H1 (cell line): ENCODE data around the gene SLC25A48. TPM values are rescaled to one million over a fixed set of nuclear protein-coding genes. Genes with fewer than 3 reads are reported as not detected.

Experiments used
- CTCF ChIA-PET: fragments of 300-600 bp; sonication (Branson Sonifier 250); formaldehyde crosslinking; loops from one replicate; lab custom pipeline; 2021; ENCODE audit not compliant: partially characterized antibody; lab: Charles Lee
- POLR2A ChIA-PET: fragments of 300-600 bp; sonication (Branson Sonifier 250); formaldehyde crosslinking; loops from one replicate; lab custom pipeline; 2021; ENCODE audit warnings: inconsistent platforms; ENCODE audit not compliant: partially characterized antibody; lab: Charles Lee
- DNase-seq, 2 experiments: peaks; one replicate each; pipeline versions ENCODE4 v3.0.0 to v3.0.0-alpha.2; 2010 to 2022; ENCODE audit warnings: low spot score in 2 of 2, low read depth in 1 of 2, mixed read lengths in 1 of 2
- FAIRE-seq: peaks from 2 replicates; lab custom pipeline; 2011; peaks lifted over from hg19 to GRCh38; lab: Jason Lieb, UNC
- H2AFZ ChIP-seq: 2 replicates; pipeline ENCODE4 v1.8.1; 2012; ENCODE audit warnings: low read length, inconsistent platforms
- H2AK5ac ChIP-seq: 2 replicates; pipeline ENCODE4 v1.6.1; 2013; ENCODE audit warnings: low read depth, low read length
- H2BK120ac ChIP-seq: replicated peaks from 2 replicates; pipeline ENCODE3; 2013; ENCODE audit warnings: low read depth, low read length, inconsistent platforms
- H2BK12ac ChIP-seq: 2 replicates; pipeline ENCODE4 v1.6.1; 2013; ENCODE audit warnings: low read depth, low read length
- H2BK15ac ChIP-seq: 2 replicates; pipeline ENCODE4 v1.6.1; 2013; ENCODE audit warnings: low read length
- H2BK20ac ChIP-seq: 2 replicates; pipeline ENCODE4 v1.6.1; 2013; ENCODE audit warnings: low read length
- H2BK5ac ChIP-seq: 2 replicates; pipeline ENCODE4 v1.6.1; 2013; ENCODE audit warnings: low read depth, low read length
- H3K14ac ChIP-seq: 2 replicates; pipeline ENCODE4 v1.6.1; 2013; ENCODE audit warnings: inconsistent platforms; ENCODE audit not compliant: insufficient read length
- H3K18ac ChIP-seq: 2 replicates; pipeline ENCODE4 v1.6.1; 2013; ENCODE audit warnings: low read length; ENCODE audit errors: extremely low read depth
- H3K23ac ChIP-seq: 2 replicates; pipeline ENCODE4 v1.6.1; 2013; ENCODE audit warnings: inconsistent platforms; ENCODE audit not compliant: insufficient read length
- H3K23me2 ChIP-seq: 2 replicates; pipeline ENCODE4 v1.6.1; 2013; ENCODE audit warnings: low read depth, low read length
- H3K27ac ChIP-seq: 2 replicates; pipeline ENCODE4 v1.6.1; 2011; ENCODE audit warnings: low read depth, low read length, inconsistent platforms
- H3K27me3 ChIP-seq, 4 experiments: replicated peaks in 1 of 4; 1 replicate in 1 of 4; 2 replicates in 3 of 4; pipeline versions ENCODE4 v1.6.1 to v1.8.1; 2011 to 2013; ENCODE audit warnings: low read length in 3 of 4, mild to moderate bottlenecking in 3 of 4, inconsistent platforms in 2 of 4, mixed read lengths in 2 of 4, moderate library complexity in 1 of 4; ENCODE audit not compliant: control insufficient read depth in 3 of 4, insufficient read depth in 3 of 4; ENCODE audit errors: extremely low read depth in 1 of 4
- H3K36me3 ChIP-seq, 4 experiments: 2 replicates each; pipeline versions ENCODE4 v1.6.1 to v1.8.1; 2011 to 2013; ENCODE audit warnings: mild to moderate bottlenecking in 4 of 4, low read length in 3 of 4, moderate library complexity in 2 of 4, control low read depth in 1 of 4, inconsistent platforms in 1 of 4; ENCODE audit not compliant: insufficient read depth in 4 of 4, control insufficient read depth in 2 of 4
- H3K4ac ChIP-seq: replicated peaks from 2 replicates; pipeline ENCODE3; 2013; ENCODE audit warnings: low read length, low read depth, mixed read lengths, inconsistent platforms; ENCODE audit not compliant: insufficient read length
- H3K4me1 ChIP-seq, 4 experiments: replicated peaks in 1 of 4; 1 replicate in 1 of 4; 2 replicates in 3 of 4; pipeline versions ENCODE4 v1.6.1 to v1.8.1; 2011 to 2013; ENCODE audit warnings: low read length in 3 of 4, inconsistent platforms in 2 of 4, mixed read lengths in 1 of 4; ENCODE audit not compliant: insufficient read depth in 4 of 4, control insufficient read depth in 3 of 4
- H3K4me2 ChIP-seq, 2 experiments: 2 replicates each; pipeline versions ENCODE4 v1.6.1 to v1.8.1; 2011 to 2013; ENCODE audit warnings: low read depth in 2 of 2, low read length in 2 of 2, control low read depth in 1 of 2, inconsistent platforms in 1 of 2, mild to moderate bottlenecking in 1 of 2; ENCODE audit not compliant: insufficient read depth in 1 of 2
- H3K4me3 ChIP-seq, 4 experiments: fragments of 200-600, 300-600 bp in 1 of 4; sonication (generic), shearing (Covaris generic), sonication (Bioruptor Twin) in 1 of 4; 2 replicates each; pipeline versions ENCODE4 v1.5.1 to v1.8.1; 2011 to 2016; ENCODE audit warnings: low read length in 4 of 4, low read depth in 3 of 4, control low read depth in 2 of 4, inconsistent platforms in 2 of 4, mild to moderate bottlenecking in 2 of 4, mixed read lengths in 1 of 4, moderate library complexity in 1 of 4; ENCODE audit not compliant: insufficient read depth in 2 of 4; ENCODE audit errors: extremely low read depth in 1 of 4
- H3K56ac ChIP-seq: replicated peaks from 2 replicates; pipeline ENCODE3; 2013; ENCODE audit warnings: low read depth, mild to moderate bottlenecking, mixed read lengths, low read length, inconsistent platforms; ENCODE audit not compliant: insufficient read length
- H3K79me1 ChIP-seq: 2 replicates; pipeline ENCODE4 v1.6.1; 2013; ENCODE audit warnings: low read depth, low read length, control low read depth
- H3K79me2 ChIP-seq, 2 experiments: 2 replicates each; pipeline versions ENCODE4 v1.6.1 to v1.8.1; 2012 to 2013; ENCODE audit warnings: low read length in 2 of 2, mild to moderate bottlenecking in 2 of 2, inconsistent platforms in 1 of 2; ENCODE audit not compliant: insufficient read depth in 2 of 2, control insufficient read depth in 1 of 2
- H3K9ac ChIP-seq, 4 experiments: replicated peaks in 1 of 4; 1 replicate in 1 of 4; 2 replicates in 3 of 4; pipeline versions ENCODE4 v1.6.1 to v1.8.1; 2011 to 2013; ENCODE audit warnings: low read depth in 3 of 4, low read length in 3 of 4, control low read depth in 2 of 4, mild to moderate bottlenecking in 2 of 4, moderate library complexity in 2 of 4, inconsistent platforms in 1 of 4; ENCODE audit errors: extremely low read depth in 1 of 4
- H3K9me3 ChIP-seq, 2 experiments: 2 replicates each; pipeline versions ENCODE4 v1.6.1 to v1.8.1; 2012 to 2013; ENCODE audit warnings: mild to moderate bottlenecking in 2 of 2, moderate library complexity in 2 of 2, control low read depth in 1 of 2, inconsistent platforms in 1 of 2, low read depth in 1 of 2, low read length in 1 of 2, mixed read lengths in 1 of 2; ENCODE audit not compliant: insufficient read depth in 2 of 2
- H4K20me1 ChIP-seq, 2 experiments: replicated peaks in 1 of 2; 2 replicates each; pipeline versions ENCODE3 to v1.8.1; 2011 to 2013; ENCODE audit warnings: inconsistent platforms in 2 of 2, low read length in 2 of 2, mild to moderate bottlenecking in 1 of 2; ENCODE audit not compliant: insufficient read depth in 2 of 2, control insufficient read depth in 1 of 2
- H4K5ac ChIP-seq: 2 replicates; pipeline ENCODE4 v1.6.1; 2013; ENCODE audit warnings: low read length, low read depth, mixed read lengths, inconsistent platforms; ENCODE audit not compliant: insufficient read length
- H4K8ac ChIP-seq: 2 replicates; pipeline ENCODE4 v1.8.0; 2013; ENCODE audit warnings: mild to moderate bottlenecking, moderate library complexity, low read length, inconsistent platforms; ENCODE audit not compliant: insufficient read depth; ENCODE audit errors: extremely low read depth
- H4K91ac ChIP-seq: replicated peaks from 2 replicates; pipeline ENCODE3; 2013; ENCODE audit warnings: low read length, mixed read lengths, inconsistent platforms; ENCODE audit not compliant: insufficient read length
- ASH2L ChIP-seq: fragments of 200-600, 300-600 bp; sonication (generic); IDR thresholded peaks from one replicate; pipeline ENCODE4 v1.7.1; 2017; ENCODE audit warnings: low read length
- CREB1 ChIP-seq: IDR thresholded peaks from 2 replicates; pipeline ENCODE4 v1.6.1; 2012; ENCODE audit warnings: inconsistent platforms
- EGR1 ChIP-seq: IDR thresholded peaks from 2 replicates; pipeline ENCODE4 v1.6.1; 2011; ENCODE audit warnings: low read depth, low read length, borderline replicate concordance
- EZH2 ChIP-seq: fragments of 200-600 bp; sonication (generic); IDR thresholded peaks from 2 replicates; pipeline ENCODE4 v1.7.1; 2012; ENCODE audit warnings: low read depth, mild to moderate bottlenecking, moderate library complexity, low read length, inconsistent platforms; ENCODE audit not compliant: severe bottlenecking
- HDAC2 ChIP-seq, 2 experiments: fragments of 300-600 bp in 1 of 2; sonication (generic) in 1 of 2; IDR thresholded peaks; 2 replicates each; pipeline ENCODE4 v1.6.1; 2011 to 2012; ENCODE audit warnings: low read depth in 2 of 2, low read length in 2 of 2, mild to moderate bottlenecking in 2 of 2, moderate library complexity in 2 of 2, borderline replicate concordance in 1 of 2, inconsistent platforms in 1 of 2
- KDM5A ChIP-seq: fragments of 200-600 bp; IDR thresholded peaks from 2 replicates; pipeline ENCODE4 v1.7.1; 2012; ENCODE audit warnings: mild to moderate bottlenecking, low read length, inconsistent platforms, mixed read lengths
- RFX5 ChIP-seq: IDR thresholded peaks from 2 replicates; pipeline ENCODE4 v1.6.1; 2011; ENCODE audit warnings: low read depth, low read length, improper control_type of control experiment, borderline replicate concordance
- SAP30 ChIP-seq: fragments of 300-600 bp; sonication (generic); IDR thresholded peaks from 2 replicates; pipeline ENCODE4 v1.7.1; 2012; ENCODE audit warnings: low read length, moderate library complexity, mild to moderate bottlenecking, inconsistent platforms; ENCODE audit not compliant: insufficient read depth, insufficient replicate concordance
- SP1 ChIP-seq: IDR thresholded peaks from 2 replicates; pipeline ENCODE4 v1.6.1; 2011; ENCODE audit warnings: low read depth, low read length
- SP2 ChIP-seq: IDR thresholded peaks from 2 replicates; pipeline ENCODE4 v1.6.1; 2012; ENCODE audit warnings: mild to moderate bottlenecking, low read length, inconsistent platforms
- SP4 ChIP-seq: IDR thresholded peaks from 2 replicates; pipeline ENCODE4 v1.6.1; 2012; ENCODE audit warnings: low read length, inconsistent platforms
- SUZ12 ChIP-seq: fragments of 200-600 bp; sonication (generic); IDR thresholded peaks from 2 replicates; pipeline ENCODE4 v1.6.1; 2012; ENCODE audit warnings: mild to moderate bottlenecking, inconsistent platforms, low read length, moderate library complexity, mixed read lengths
- WGBS, 2 experiments: shearing (Covaris generic) in 1 of 2; methylation state at CpG; one replicate each; pipeline versions ENCODE4 v1.1.6 to v1.1.7; 2013 to 2015; ENCODE audit warnings: low lambda C conversion rate in 2 of 2, mixed read lengths in 2 of 2, inconsistent platforms in 1 of 2, low coverage in 1 of 2, missing lambda C conversion rate in 1 of 2; ENCODE audit not compliant: insufficient replicate concordance in 2 of 2, insufficient coverage in 1 of 2, insufficient read length in 1 of 2; ENCODE audit errors: extremely low coverage in 1 of 2, missing lambda C conversion rate in 1 of 2; 5-methylcytosine and 5-hydroxymethylcytosine counted together
- polyA plus RNA-seq, 7 experiments: library from polyadenylated mRNA; depleted of rRNA in 3 of 7; stranded (reverse) in 5 of 7; unstranded in 2 of 7; fragments of >200 nt in 5 of 7; fragments of 200-250 nt in 2 of 7; gene quantifications; 1 replicate in 5 of 7; 2 replicates in 1 of 7; 4 replicates in 1 of 7; pipeline versions ENCODE4 v1.2.1 to v1.2.3, GENCODE V29; 2011 to 2013; ENCODE audit warnings: missing spikeins in 2 of 7, mixed read lengths in 2 of 7
- total RNA-seq: library from RNA; stranded (reverse); fragmentation: NEBNext Ultra II Directional; extraction: Animal tissue kit (Norgen Biotek cat#: 25700); gene quantifications from 2 replicates; pipeline ENCODE4 v1.2.1, GENCODE V29; 2021
- TF ChIP-seq, protein P1 (sequence below): IDR thresholded peaks from 2 replicates; pipeline ENCODE4 v1.6.1; 2012; ENCODE audit warnings: low read length, inconsistent platforms

SLC25A48 gene
- total and polyA plus RNA-seq, 2 of the 8 experiments (the other 6 are each of a cell fraction or from before 2014, with no cell fraction given) = 1.3 to 1.8 TPM

DNA sequence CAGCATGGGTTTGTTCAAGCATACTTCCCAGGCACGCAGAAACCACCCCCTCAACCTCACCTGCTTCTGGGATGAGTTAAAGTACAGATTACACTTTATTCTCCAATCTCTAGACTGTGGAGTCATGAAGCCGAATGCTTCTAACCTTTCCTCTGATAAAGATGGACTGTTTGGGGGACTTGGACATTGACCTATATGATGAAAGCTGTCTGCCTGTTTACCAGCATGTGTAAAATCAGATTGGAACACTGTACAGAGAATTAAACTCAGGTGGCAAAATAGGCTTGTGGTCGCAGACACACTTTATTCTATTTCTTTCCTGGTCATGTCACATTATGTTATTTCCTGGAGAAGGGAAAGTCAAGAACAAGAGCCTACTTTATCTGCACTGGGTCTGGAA, 35.5 kb downstream of the SLC25A48 start:
- H2BK15ac ChIP-seq = no peak overlapping the region
- FAIRE-seq = no peak
- no peaks in the 10 kb centered on the region for H3K79me1 ChIP-seq
- H3K4me1 ChIP-seq = no peaks in the 10 kb centered on the region
- no peak overlapping the region for H4K5ac ChIP-seq
- no peak overlapping the region for H3K9ac ChIP-seq
- H4K8ac ChIP-seq = no peak overlapping the region
- 59% methylated on average over 3 of the region's 3 CpGs; no CpG with 5 or more reads in 1 of the 2 experiments for WGBS, 2 experiments
- no peak overlapping the region for H3K14ac ChIP-seq
- H3K23ac ChIP-seq = no peak overlapping the region
- H2AK5ac ChIP-seq = no peak overlapping the region
- no peak overlapping the region for H3K18ac ChIP-seq
- no peak overlapping the region for H2BK12ac ChIP-seq
- ChIA-PET POLR2A (no interaction called here), CTCF (interaction anchor here (0.8 to 4.9 kb wide), 4 partner anchors 11 to 39 kb away, joined by 3 to 21 read pairs (median 8); partner anchors contain the start of gene SLC25A48)
- H3K36me3 ChIP-seq = no peaks in the 10 kb centered on the region
- no peak overlapping the region for H3K56ac ChIP-seq
- H3K4me2 ChIP-seq = no peak overlapping the region
- no peaks in the 10 kb centered on the region for H3K79me2 ChIP-seq
- H2BK120ac ChIP-seq = no peak overlapping the region
- no peak overlapping the region for H2BK5ac ChIP-seq
- no peaks in the 10 kb centered on the region for H3K9me3 ChIP-seq
- H3K4ac ChIP-seq = no peak overlapping the region
- H4K91ac ChIP-seq = no peak overlapping the region
- H2AFZ ChIP-seq = no peak overlapping the region
- no peak overlapping the region for H2BK20ac ChIP-seq
- DNase-seq = no peak
- no peaks in the 10 kb centered on the region for H4K20me1 ChIP-seq
- H3K27me3 ChIP-seq = no peaks in the 10 kb centered on the region; a peak in 1 of 7 replicates
- H3K27ac ChIP-seq = no peak overlapping the region
- no peaks in the 10 kb centered on the region for H3K23me2 ChIP-seq
- no peak overlapping the region for H3K4me3 ChIP-seq
- TF ChIP-seq ASH2L (no peak), SP2 (no peak), SAP30 (no peak), HDAC2 (IDR thresholded peaks at IDR 0.05; ENCODE audit: borderline replicate concordance in 1 of 2, low read depth in 2 of 2, low read length in 2 of 2) (no peak), KDM5A (no peak), CREB1 (no peak), EGR1 (no peak), SP4 (no peak), SUZ12 (no peak), RFX5 (no peak), EZH2 (no peak), SP1 (no peak)
- TF ChIP-seq, protein P1, sequence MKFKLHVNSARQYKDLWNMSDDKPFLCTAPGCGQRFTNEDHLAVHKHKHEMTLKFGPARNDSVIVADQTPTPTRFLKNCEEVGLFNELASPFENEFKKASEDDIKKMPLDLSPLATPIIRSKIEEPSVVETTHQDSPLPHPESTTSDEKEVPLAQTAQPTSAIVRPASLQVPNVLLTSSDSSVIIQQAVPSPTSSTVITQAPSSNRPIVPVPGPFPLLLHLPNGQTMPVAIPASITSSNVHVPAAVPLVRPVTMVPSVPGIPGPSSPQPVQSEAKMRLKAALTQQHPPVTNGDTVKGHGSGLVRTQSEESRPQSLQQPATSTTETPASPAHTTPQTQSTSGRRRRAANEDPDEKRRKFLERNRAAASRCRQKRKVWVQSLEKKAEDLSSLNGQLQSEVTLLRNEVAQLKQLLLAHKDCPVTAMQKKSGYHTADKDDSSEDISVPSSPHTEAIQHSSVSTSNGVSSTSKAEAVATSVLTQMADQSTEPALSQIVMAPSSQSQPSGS = no peak
